ENCODE results near the gene SLC2A5.

- TF ChIP-seq CTCF (conservative IDR thresholded peaks at IDR 0.05; ENCODE audit: low read depth, low read length) (no peak), EZH2 (IDR thresholded peaks at IDR 0.05; ENCODE audit: borderline replicate concordance, low read depth, low read length, poor library complexity, severe bottlenecking) (no peak)
Observed at GRCh38 chr1:9008236-9008635, 61.2 kb downstream of the SLC2A5 start.

All from A673 (cell line).